Fibroblast of lung (primary cell): ENCODE data around the gene OR4D10.

Experiments used
- CTCF ChIP-seq, 2 donors: IDR thresholded peaks in 1 of 2; conservative IDR thresholded peaks in 1 of 2; 1 replicate in 1 of 2; 2 replicates in 1 of 2; pipeline ENCODE4 v1.5.1; 2011 to 2012; ENCODE audit warnings: low read length in 2 of 2, control low read depth in 1 of 2, inconsistent platforms in 1 of 2, low read depth in 1 of 2, mild to moderate bottlenecking in 1 of 2
- EZH2 ChIP-seq: IDR thresholded peaks from 2 replicates; pipeline ENCODE4 v1.5.1; 2012; ENCODE audit warnings: low read length, control low read depth, mild to moderate bottlenecking; ENCODE audit errors: missing control alignments

- no peak for TF ChIP-seq CTCF (conservative IDR thresholded peaks at IDR 0.05 in 1 of 2, IDR thresholded peaks at IDR 0.05 in 1 of 2; ENCODE audit: low read depth in 1 of 2, low read length in 2 of 2)
- TF ChIP-seq EZH2 = no peak
Measured at GRCh38 chr11:59503276-59503675, 30.2 kb downstream of the OR4D10 start, which contains the start of gene OR4D11.
